BJ (cell line): ENCODE data around the gene RCAN3. TPM values are rescaled to one million over a fixed set of nuclear protein-coding genes. Genes with fewer than 3 reads are reported as not detected.

Experiments used
- CTCF ChIA-PET: fragments of 350-600 bp; formaldehyde crosslinking; extraction: SDS; loops from one replicate; lab custom pipeline; 2021; ENCODE audit warnings: antibody characterized with exemption, inconsistent platforms; lab: Yijun Ruan, JAX
- POLR2A ChIA-PET: fragments of 300-600 bp; sonication (Branson Sonifier 250); formaldehyde crosslinking; extraction: SDS; loops from one replicate; lab custom pipeline; 2021; ENCODE audit warnings: antibody characterized with exemption; lab: Charles Lee
- DNase-seq: peaks from one replicate; pipeline ENCODE4 v3.0.0-alpha.2; 2011; ENCODE audit warnings: low read depth
- H3K27me3 ChIP-seq: 2 replicates; pipeline ENCODE4 v1.6.0; 2011; ENCODE audit warnings: low read length; ENCODE audit not compliant: control insufficient read depth, insufficient read depth
- H3K36me3 ChIP-seq: 2 replicates; pipeline ENCODE4 v1.5.1; 2011; ENCODE audit warnings: low read length; ENCODE audit not compliant: control insufficient read depth, insufficient read depth
- H3K4me3 ChIP-seq: 2 replicates; pipeline ENCODE4 v1.5.1; 2011; ENCODE audit warnings: low read depth, mild to moderate bottlenecking, control low read depth, low read length
- polyA plus RNA-seq: library from polyadenylated mRNA; depleted of rRNA; stranded (reverse); fragments of >200 nt; gene quantifications from 2 replicates; pipeline ENCODE4 v1.2.3, GENCODE V29; 2011
- TF ChIP-seq, protein P1 (sequence below): IDR thresholded peaks from 2 replicates; pipeline ENCODE4 v1.5.1; 2011; ENCODE audit warnings: low read depth, mild to moderate bottlenecking, control low read depth, inconsistent platforms, low read length, moderate library complexity; ENCODE audit not compliant: insufficient read depth

RCAN3 gene
- polyA plus RNA-seq, 1 experiment: 7.6 TPM

DNA sequence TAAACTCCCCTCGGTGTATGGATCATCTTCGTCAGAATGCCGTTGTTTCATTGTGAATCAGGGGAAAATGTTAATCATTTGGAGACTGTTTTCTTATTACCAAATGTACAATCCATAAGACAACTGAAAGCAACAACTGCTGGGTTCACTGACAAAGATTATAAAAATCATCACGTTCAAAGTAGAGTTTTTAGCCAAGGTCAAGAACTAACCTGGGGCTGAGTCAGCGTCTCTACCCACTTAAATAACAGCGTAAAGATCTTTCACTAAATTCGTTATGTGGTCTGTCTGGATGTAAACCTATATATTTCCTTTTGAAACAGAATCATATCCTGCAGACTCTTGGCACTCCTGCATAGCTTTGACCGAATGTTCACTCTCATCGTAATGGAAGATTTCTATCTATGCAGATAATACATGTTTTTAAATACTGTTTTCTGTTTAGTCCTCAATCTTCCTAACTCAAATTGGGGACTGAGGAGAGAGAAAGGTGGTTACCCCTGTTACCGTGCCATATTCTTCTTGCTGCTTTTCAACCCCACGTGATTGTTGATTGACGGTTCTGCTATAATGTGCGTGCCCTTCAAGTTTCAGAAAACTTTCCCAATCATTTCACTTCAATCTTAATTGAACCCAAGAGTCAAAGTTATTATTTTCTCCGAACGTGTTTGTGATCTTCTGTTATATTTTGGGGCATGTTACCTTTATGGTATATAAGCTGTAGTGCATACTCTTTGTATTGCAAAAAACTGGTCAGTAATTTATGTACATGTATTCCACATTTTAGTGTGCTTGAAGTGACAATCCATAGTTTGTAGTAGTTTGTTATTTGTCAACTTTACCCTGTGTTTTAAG is 37.6 kb downstream of the RCAN3 start:
- Histone ChIP-seq H3K36me3 (no peaks in the 10 kb centered on the region), H3K4me3 (no peak overlapping the region), H3K27me3 (no peaks in the 10 kb centered on the region)
- DNase-seq: no peak
- CTCF ChIA-PET: interaction anchor here (0.9 to 2.4 kb wide), 4 partner anchors 13 to 95 kb away, joined by 3 to 14 read pairs (median 6); no protein-coding TSS in a partner anchor
- TF ChIP-seq, protein P1, sequence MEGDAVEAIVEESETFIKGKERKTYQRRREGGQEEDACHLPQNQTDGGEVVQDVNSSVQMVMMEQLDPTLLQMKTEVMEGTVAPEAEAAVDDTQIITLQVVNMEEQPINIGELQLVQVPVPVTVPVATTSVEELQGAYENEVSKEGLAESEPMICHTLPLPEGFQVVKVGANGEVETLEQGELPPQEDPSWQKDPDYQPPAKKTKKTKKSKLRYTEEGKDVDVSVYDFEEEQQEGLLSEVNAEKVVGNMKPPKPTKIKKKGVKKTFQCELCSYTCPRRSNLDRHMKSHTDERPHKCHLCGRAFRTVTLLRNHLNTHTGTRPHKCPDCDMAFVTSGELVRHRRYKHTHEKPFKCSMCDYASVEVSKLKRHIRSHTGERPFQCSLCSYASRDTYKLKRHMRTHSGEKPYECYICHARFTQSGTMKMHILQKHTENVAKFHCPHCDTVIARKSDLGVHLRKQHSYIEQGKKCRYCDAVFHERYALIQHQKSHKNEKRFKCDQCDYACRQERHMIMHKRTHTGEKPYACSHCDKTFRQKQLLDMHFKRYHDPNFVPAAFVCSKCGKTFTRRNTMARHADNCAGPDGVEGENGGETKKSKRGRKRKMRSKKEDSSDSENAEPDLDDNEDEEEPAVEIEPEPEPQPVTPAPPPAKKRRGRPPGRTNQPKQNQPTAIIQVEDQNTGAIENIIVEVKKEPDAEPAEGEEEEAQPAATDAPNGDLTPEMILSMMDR: no peak
- POLR2A ChIA-PET: interaction anchor here (0.6 to 1.0 kb wide), 2 partner anchors 11 to 143 kb away, joined by 4 to 8 read pairs; no protein-coding TSS in a partner anchor

DNA sequence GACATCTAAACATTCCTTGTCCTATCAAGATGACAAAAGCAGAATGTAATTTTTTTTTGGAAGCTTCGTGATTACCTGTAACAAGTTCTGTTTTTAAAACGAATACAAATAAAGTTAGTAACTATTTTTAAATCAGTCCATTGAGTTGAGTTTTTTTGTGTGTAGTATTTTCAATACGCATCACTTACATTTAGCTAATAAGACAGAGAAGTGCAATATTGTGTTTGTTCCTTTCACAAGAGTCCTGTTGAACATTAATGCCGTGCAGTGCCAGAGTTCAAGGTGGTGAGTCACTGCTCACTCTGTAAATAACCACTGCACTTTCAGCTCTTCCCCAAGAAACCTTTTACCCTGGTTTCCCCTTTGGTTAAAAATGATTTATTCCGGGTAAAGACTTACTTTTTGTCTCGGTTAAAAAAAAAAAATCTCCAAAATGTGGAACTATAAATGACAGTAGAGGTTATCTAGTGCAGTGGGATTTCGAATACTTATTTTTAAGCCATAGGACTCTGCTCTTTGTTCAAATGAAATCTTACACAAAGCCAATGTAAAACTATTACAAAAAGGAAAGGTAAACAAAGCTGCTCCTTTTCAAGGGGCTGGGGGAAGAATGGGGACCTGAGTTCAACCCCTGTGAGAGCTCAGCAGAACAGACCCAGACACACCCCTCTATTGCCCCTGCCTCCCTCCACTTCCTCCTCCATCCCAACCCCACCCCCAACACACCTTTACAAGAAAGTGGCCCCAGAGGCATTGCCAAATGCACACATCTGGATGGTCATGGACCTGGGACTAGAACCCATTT is 38.5 kb downstream of the RCAN3 start:
- CTCF ChIA-PET: interaction anchor here (0.8 to 2.4 kb wide), 12 partner anchors 14 to 94 kb away, joined by 3 to 14 read pairs (median 4); no protein-coding TSS in a partner anchor

DNA sequence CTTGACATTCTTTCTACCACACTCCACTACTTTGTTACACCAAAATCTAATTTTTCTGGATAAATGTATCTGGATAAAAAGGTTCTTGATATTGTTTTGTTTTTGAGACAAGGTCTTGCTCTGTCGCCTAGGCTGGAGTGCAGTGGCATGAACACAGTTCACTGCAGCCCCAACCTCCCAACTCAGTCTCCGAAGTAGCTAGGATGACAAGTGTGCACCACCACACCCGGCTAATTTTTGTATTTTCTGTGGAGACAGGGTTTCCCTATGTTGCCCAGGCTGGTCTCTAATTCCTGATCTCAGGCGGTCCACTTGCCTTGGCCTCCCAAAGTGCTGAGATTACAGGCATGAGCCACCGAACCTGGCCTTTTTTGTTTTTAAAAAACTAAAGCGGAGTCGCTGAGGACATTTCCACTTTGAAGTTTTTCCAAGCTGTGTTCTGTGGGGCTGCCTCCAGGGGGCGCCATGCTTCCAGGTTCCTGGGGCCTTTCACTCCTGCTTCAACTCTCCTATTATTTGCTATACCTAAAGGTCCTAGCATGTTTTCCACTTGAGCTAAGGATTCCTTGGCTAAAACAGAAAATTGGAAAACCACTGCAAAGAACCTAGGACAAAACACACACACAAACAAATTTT is 39.2 kb downstream of the RCAN3 start:
- DNase-seq: no peak
- Histone ChIP-seq H3K27me3 (no peaks in the 10 kb centered on the region), H3K36me3 (no peaks in the 10 kb centered on the region), H3K4me3 (no peak overlapping the region)
- ChIA-PET CTCF (interaction anchor here (0.8 to 2.4 kb wide), 13 partner anchors 11 to 148 kb away, joined by 3 to 14 read pairs (median 4); no protein-coding TSS in a partner anchor), POLR2A (interaction anchor here (1.0 kb wide), 1 partner anchor 13 kb away, joined by 8 read pairs; no protein-coding TSS in a partner anchor)
- TF ChIP-seq, protein P1: peak; percentile 56

More for the DNA sequence above, 38.5 kb downstream of the RCAN3 start:
- no peak overlapping the region for H3K4me3 ChIP-seq
- peak; percentile 48 for DNase-seq
- no peaks in the 10 kb centered on the region for H3K36me3 ChIP-seq
- TF ChIP-seq, protein P1: no peak
- H3K27me3 ChIP-seq: no peaks in the 10 kb centered on the region
- POLR2A ChIA-PET: interaction anchor here (0.6 to 1.0 kb wide), 2 partner anchors 12 to 142 kb away, joined by 4 to 8 read pairs; no protein-coding TSS in a partner anchor

DNA sequence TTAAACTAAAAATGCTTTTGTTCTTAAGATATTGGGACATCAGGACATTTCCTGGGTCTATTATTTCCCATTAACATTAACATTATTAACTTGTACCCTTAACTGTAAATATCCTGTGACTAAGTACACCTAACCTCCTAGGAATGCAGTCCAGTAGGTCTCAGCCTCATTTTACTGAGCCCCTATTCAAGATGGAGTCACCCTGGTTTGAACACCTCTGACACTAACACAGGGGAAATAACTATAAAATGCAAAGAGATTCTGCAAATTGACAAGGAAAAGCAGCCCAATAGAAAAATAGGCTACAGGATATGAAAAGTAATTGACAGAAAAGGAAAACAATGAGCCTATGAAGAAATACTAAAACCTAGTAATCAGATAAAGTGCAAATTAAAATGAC is 41.6 kb downstream of the RCAN3 start:
- TF ChIP-seq, protein P1: no peak
- CTCF ChIA-PET: no interaction called here

More for the DNA sequence above, 41.6 kb downstream of the RCAN3 start:
- no peak for DNase-seq
- Histone ChIP-seq H3K36me3 (no peaks in the 10 kb centered on the region), H3K4me3 (no peak overlapping the region), H3K27me3 (no peaks in the 10 kb centered on the region)
- POLR2A ChIA-PET: no interaction called here
